HG02970 (cell line): Measurements from ENCODE around the gene POMGNT1.

Source experiments
- ATAC-seq: cut with Tn5 transposase; IDR thresholded peaks from one replicate; pipeline ENCODE4 v1.9.1; 2021; ENCODE audit warnings: mild to moderate bottlenecking, moderate library complexity, moderate number of reproducible peaks; ENCODE audit not compliant: unreplicated experiment, low FRiP score

POMGNT1 gene

DNA sequence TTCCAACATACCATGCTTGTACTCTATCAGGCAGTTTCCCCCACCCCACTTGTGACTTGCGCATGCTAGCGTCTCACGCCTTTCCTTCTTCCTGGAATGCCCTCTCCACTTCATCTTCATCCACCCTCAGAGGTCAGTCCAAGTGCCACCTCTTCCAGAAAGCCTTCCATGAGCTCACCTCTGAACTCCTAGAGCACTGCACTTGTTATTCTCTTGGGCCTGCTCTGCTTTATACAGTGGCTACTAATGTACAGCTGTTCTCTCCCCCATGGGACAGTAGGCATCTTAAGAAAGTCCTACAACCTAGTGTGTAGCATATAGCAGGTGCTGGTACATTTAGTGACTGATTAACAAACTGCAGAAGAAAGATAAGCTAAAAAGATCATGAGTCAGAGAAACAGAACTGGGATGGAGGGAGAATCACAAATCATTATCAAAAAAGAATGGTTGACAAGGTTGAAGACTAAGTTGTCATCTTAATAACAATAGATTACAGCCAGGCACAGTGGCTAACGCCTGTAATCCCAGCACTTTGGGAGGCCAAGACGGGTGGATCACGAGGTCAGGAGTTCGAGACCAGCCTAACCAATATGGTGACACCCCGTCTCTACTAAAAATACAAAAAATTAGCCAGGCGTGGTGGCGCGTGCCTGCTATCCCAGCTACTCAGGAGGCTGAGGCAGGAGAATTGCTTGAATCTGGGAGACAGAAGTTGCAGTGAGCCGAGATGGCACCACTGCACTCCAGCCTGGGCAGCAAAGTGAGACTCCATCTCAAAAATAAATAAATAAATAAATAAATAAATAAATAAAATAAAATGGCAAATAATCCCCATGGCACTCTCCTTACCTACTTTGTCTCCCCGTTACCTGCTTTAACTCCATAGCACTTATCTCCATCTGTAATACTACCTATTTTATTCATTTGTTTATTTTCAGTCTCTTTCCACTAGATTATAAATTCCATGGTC lies 39.6 kb downstream of the POMGNT1 start:
- no peak for ATAC-seq

DNA sequence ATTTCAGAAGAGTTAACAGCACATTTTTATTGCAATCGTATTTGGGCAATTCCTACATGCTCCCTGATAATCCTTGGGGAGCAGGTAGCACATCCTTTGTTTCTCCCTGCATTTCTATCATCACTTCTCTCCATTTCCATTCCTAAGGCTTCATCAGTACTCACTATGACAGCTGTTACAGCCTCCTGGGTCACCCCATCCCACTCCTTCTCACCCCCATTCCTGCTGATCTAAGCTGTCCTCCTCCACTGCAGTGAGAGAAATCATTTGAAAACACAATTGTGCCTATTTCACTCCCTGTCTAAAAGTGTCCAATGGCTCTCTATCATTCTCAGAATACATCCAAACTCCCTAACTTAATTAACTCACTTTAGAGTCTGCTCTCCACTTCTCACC lies 40.3 kb downstream of the POMGNT1 start:
- no peak for ATAC-seq

DNA sequence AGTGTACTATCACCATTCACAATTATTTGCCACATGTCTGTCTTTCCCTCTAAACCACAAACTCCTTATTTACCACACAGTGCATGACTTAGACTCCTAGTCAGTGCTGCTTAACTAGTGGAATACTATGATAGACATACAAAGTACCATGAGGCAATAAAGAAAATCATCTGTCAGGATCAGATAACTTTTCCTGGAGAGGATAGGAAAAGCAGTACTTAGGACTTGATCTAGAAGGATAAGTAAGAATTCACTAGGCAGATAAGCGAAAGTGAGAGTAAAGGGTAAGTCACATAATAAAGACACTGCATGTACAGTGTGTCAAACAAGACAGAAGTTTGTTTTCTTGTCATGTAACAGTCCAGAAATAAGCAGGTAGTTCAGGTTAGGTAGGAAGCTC lies 44.5 kb downstream of the POMGNT1 start:
- no peak for ATAC-seq

DNA sequence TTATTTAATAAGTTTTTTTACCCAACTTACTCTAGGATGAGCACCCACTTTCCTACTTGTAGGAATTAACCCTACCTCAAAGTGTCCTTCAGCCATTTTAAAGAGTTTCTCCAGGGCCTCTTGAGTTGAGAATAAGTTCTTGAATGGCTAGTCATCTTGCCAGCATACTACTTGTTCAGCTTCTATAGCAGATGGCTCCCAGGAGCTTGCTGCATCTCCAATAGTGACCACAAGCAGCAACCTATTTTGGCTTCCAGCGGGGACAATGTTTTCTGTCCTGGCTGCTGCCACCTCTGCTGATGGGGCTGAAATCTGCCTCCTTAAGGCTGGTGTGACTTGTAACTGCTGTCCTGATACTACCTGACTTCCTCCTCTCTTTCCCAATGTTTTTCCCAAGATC lies 45.0 kb downstream of the POMGNT1 start:
- ATAC-seq = no peak

DNA sequence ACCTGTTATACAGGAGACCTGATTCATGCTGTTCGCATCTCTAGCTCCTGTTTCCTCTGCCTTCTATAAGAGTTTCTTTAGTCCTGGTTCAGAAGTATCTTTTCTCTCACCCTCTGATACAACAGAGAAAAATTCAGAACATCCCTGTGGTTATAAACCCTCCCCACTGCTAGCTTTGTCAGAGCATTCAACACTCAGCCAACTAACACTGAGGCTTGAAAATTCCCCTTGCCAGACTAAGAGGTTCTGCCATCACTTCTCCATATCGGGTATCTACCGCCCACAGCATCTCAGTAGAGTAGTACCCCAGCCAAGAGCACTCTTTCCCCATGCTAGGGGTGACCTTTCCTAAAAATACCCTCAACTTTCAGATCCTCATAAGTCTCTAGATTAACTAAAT lies 46.2 kb downstream of the POMGNT1 start:
- no peak for ATAC-seq

DNA sequence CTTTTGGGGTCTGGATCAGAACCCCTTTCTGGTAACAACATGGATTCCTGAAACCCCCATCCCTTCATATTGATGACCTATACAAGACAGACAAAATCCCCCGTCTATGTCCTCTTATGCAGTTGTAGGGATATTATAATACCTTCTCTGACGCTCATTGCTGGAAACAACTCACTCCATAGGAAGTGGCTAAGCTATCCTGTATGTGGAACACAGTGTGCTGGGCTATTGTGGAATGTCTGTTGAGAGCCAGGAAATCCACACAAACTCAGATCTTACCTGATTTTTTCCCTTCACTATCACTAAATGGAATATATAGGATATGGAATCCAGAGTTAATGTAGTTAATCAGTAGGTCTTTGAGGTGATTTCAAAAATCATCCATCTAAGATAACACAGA lies 48.1 kb downstream of the POMGNT1 start:
- no peak for ATAC-seq

DNA sequence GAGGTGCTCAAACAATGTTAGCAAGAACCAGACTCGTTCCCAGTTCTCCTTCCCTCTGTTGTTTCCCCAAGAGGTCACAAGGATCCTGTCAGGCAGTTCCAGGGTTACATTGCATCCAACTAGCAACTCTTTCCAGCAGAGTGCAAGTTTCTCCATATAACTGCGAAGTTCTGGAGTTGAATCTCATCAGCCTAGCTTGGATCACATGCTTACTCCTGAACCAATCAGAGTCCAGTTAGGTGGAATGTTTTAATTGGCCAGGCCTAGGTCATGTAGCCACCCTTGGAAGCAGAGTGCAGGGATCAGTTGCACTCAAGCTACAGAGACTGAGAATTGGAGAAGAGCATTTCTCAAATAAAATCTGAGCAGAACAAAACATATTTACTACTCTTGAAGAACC lies 49.9 kb downstream of the POMGNT1 start:
- ATAC-seq = no peak
